ENCODE measurements around the gene TBCD. TPM values are rescaled to one million over a fixed set of nuclear protein-coding genes. Genes with fewer than 3 reads are reported as not detected.

Gene TBCD
- total RNA-seq, 1 donor = 22.5 TPM

DNA sequence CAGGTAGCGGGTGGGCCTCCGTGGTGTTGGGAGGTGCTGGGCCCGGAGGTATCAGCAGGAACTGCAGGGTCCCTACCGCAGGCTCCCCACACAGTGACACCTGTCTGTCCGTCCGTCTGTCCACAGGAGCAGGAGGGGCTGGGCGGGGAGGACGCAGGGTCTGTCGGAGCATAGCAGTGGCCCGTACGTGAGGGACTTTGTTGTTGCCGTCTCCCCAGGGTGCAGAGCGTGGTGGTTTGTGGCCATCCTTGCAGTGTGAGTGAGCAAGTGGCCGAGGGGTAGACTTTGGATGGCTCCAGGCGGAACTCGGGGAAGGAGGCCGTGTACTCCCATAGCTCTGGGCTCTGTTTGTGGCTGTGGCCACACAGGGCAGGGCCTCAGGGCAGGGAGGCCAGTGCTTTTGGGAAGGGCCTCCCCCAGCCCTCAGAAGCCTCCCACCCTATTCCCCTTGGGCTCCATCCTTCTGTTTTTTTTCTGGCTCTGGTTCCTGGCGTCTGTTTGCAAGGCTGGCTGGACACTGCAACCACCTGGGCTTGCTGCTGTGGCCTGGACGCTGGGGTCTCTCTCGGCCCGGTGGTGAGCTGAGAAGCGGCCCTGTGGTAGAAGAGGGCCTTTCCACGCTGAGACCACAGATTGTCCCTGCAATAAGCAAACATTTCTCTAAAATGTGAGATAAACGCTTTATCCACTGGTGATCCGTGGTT, 128.9 kb downstream of the TBCD start:
- TF ChIP-seq, protein P1, sequence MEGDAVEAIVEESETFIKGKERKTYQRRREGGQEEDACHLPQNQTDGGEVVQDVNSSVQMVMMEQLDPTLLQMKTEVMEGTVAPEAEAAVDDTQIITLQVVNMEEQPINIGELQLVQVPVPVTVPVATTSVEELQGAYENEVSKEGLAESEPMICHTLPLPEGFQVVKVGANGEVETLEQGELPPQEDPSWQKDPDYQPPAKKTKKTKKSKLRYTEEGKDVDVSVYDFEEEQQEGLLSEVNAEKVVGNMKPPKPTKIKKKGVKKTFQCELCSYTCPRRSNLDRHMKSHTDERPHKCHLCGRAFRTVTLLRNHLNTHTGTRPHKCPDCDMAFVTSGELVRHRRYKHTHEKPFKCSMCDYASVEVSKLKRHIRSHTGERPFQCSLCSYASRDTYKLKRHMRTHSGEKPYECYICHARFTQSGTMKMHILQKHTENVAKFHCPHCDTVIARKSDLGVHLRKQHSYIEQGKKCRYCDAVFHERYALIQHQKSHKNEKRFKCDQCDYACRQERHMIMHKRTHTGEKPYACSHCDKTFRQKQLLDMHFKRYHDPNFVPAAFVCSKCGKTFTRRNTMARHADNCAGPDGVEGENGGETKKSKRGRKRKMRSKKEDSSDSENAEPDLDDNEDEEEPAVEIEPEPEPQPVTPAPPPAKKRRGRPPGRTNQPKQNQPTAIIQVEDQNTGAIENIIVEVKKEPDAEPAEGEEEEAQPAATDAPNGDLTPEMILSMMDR (IDR thresholded peaks at IDR 0.05; ENCODE audit: insufficient read depth, low read depth, low read length) = no peak
- H3K4me3 ChIP-seq (ENCODE audit: low read depth, low read length) = no peak overlapping the region
- no peak for DNase-seq (ENCODE audit: low read depth)

DNA sequence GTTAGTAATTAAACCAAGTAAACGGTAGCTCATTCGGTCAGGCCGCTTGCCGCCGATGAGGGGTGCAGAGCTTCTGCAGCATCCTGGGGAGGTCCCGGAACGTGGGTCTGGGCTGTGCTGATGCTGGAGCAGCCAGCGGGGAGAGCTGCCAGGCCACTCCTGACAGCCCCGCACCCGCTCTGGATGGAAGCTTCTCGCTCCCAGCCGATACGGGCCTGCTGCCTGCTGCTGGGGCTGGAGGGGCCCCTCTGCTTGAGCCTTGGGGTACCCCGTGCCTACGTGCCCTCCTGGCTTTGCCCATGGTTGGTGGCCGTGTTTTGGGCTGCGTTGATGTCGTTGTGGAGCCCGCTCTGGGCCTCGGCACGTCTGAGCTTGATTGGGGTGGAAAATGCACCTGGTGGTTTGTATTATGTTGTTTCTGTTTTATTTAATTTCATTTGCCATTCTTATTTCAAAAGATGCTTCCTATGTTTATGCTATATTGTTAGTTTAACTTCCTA, 129.5 kb downstream of the TBCD start:
- DNase-seq (ENCODE audit: low read depth) = no peak
- TF ChIP-seq, protein P1 (IDR thresholded peaks at IDR 0.05; ENCODE audit: insufficient read depth, low read depth, low read length) = no peak
- no peak overlapping the region for H3K4me3 ChIP-seq (ENCODE audit: low read depth, low read length)

DNA sequence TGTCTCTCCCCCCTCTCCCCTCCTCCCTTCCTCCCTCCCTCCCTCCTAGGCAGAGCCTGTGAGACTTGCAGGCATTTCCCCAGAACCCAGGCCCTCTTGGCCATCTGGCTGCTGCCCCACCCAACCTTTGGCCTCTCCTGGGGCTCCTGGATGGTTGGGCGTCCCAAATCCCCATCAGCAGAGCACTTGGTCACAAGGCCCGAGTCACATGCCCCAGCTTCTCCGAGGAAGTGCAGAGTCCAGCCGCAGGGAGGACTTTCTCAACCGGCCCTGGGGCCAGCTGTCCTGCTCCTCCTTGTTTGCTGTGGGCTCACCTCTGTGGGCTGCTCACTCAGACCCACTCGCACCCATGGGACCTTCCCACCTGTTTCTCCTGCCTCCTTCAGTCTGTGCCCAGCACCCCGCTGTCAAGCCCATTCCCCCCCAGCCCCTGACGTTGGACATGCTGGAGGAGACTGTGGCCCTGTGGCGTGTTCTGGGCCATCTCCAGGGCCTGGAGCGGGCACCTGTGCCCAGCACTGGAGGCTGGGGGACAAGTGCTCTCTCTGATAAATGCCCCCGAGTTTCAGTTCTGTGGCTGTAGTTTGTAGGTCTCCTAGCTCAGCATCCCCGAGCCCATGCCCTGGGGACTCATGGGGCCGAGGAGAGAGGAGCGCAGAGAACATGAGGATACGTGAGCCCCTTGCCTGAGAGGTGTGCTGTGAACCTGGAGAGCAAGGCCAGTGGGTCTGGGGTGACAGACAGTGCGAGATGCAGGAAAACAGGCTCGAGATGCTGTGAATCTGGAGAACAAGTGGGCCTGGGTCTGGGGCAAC, 130.2 kb downstream of the TBCD start:
- TF ChIP-seq, protein P1 (IDR thresholded peaks at IDR 0.05; ENCODE audit: insufficient read depth, low read depth, low read length) = no peak
- H3K4me3 ChIP-seq (ENCODE audit: low read depth, low read length) = no peak overlapping the region
- peak; percentile 80 for DNase-seq (ENCODE audit: low read depth)

DNA sequence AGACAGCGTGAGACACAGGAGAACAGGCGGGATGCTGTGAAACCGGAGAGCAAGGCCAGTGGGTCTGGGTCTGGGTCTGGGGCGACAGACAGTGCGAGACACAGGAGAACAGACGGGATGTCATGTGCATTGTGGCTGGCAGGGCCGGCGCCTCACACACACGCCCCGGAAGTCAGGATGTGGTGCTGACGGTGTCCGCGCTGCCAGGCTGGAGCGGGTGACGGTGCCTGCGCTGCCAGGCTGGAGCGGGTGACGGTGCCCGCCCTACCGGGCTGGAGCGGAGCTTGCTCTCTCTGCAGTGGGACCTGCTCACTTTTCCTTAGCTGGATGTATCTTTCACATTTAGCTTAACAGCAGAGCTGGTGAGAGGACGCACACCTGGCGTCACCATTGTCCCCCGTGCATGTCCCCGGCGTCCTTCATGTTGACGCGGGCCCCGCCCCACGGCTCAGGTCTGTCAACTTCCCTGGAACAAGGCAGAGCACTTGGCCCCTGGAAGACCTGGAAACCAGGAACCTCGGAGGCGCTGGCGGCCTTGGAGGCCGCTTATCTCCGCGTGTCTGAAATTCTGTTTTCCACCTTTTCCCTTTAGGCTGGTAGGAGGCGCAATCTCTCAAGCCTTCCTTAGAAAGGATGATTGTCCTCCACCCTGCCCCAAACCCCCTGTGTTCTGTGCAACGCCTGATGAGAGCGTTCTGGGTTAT, 131.0 kb downstream of the TBCD start:
- H3K4me3 ChIP-seq (ENCODE audit: low read depth, low read length) = no peak overlapping the region
- TF ChIP-seq, protein P1 (IDR thresholded peaks at IDR 0.05; ENCODE audit: insufficient read depth, low read depth, low read length) = no peak
- DNase-seq (ENCODE audit: low read depth) = no peak

DNA sequence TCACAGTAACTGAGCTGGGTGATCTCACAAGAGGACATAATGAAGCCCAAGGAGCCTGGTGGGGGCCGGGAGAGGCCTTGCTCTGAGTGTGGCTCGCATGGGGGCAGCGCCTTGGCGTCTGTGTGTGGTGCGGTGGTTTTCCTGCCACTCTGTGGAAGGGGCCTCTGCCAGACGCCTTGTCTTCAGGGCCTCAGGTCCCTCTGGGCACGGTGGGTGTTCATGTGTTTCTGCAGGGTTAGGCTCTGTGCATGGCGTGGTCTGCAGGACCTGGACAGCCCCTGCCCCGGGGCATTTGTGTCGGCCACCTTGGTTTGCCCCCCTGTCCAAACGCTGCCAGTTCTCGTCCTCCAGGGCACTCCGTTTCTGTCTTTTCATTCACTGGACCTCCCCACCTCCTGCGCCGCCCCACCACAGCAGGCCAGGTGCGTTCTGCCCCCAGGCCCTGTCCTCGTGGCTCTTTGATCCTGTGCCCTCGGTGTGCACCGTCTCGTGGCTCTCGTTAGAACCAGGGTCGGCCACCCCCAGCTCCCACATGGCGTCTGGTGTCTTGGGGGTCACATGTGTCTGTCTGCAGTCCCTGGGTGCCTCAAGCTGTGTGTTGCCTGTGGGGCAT, 131.7 kb downstream of the TBCD start:
- no peak for DNase-seq (ENCODE audit: low read depth)
- no peak overlapping the region for H3K4me3 ChIP-seq (ENCODE audit: low read depth, low read length)
- TF ChIP-seq, protein P1 (IDR thresholded peaks at IDR 0.05; ENCODE audit: insufficient read depth, low read depth, low read length) = no peak

DNA sequence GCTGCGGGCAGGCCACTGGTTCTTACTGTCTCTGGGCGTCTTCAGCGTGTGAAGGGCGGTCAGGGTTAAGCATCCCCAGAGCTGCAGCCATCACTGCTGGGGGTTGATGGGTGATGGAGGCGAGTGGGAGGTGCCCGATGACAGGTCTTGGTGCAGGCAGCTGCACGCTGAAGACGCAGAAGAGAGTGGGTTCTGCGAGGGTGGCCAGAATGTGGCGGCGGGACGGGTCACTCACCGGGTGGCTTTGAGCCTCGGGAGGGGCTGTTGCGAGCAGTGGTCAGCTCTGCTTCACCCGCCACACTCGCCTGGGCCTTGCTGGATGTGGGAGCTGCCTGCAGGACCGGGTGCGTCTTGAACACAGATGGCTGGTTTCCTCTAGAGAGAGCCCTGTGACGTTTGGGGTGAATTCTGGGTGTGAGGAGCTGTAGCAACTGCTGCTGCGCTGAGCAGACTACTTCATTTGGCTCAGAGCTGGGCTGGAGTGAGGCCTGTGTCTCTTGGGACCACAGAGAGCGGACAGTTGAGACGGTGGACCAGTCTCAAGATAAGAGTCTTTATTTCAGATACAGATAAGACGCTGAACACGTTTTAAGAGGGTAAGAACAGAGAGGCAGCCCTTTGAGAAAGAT, 132.6 kb downstream of the TBCD start:
- H3K4me3 ChIP-seq (ENCODE audit: low read depth, low read length) = no peak overlapping the region
- TF ChIP-seq, protein P1 (IDR thresholded peaks at IDR 0.05; ENCODE audit: insufficient read depth, low read depth, low read length) = no peak
- no peak for DNase-seq (ENCODE audit: low read depth)
